ENCODE results near the gene ELP5. TPM values are rescaled to one million over a fixed set of nuclear protein-coding genes. Genes with fewer than 3 reads are reported as not detected.

The ELP5 gene
- total RNA-seq, 1 experiment from 2014 or later = 30.0 TPM

GRCh38 chr17:7282752-7283321 is 30.8 kb downstream of the ELP5 start:
- DNase-seq (ENCODE audit: low spot score) = no peak

GRCh38 chr17:7283471-7284216 is 31.6 kb downstream of the ELP5 start:
- no peak for DNase-seq (ENCODE audit: low spot score)

- DNase-seq (ENCODE audit: low spot score) = no peak
Observed at GRCh38 chr17:7284911-7285310, 32.9 kb downstream of the ELP5 start.

- no peak for DNase-seq (ENCODE audit: low spot score)
Observed at GRCh38 chr17:7285679-7286078, 33.7 kb downstream of the ELP5 start.

- DNase-seq (ENCODE audit: low spot score) = no peak
Observed at GRCh38 chr17:7289256-7290032, 37.4 kb downstream of the ELP5 start.

GRCh38 chr17:7290166-7290565 is 38.2 kb downstream of the ELP5 start:
- no peak for DNase-seq (ENCODE audit: low spot score)

- DNase-seq (ENCODE audit: low spot score) = no peak
Observed at GRCh38 chr17:7290685-7291084, 38.7 kb downstream of the ELP5 start.

- DNase-seq (ENCODE audit: low spot score) = no peak
Observed at GRCh38 chr17:7292194-7292593, 40.2 kb downstream of the ELP5 start.

- DNase-seq (ENCODE audit: low spot score) = no peak
Observed at GRCh38 chr17:7292729-7293128, 40.7 kb downstream of the ELP5 start.

- DNase-seq (ENCODE audit: low spot score) = no peak
Observed at GRCh38 chr17:7293159-7293558, 41.1 kb downstream of the ELP5 start.

- DNase-seq (ENCODE audit: low spot score) = no peak
Observed at GRCh38 chr17:7293816-7294613, 42.0 kb downstream of the ELP5 start.

- DNase-seq (ENCODE audit: low spot score) = no peak
Observed at GRCh38 chr17:7294614-7295153, 42.7 kb downstream of the ELP5 start, which contains the start of gene YBX2. YBX2 (minus strand) TSS chr17:7294639; CDS start chr17:7294500, 139 bp downstream.

GRCh38 chr17:7295230-7296180 is 43.5 kb downstream of the ELP5 start:
- DNase-seq (ENCODE audit: low spot score) = no peak

- peak; percentile 59 for DNase-seq (ENCODE audit: low spot score)
Observed at GRCh38 chr17:7296189-7296861, 44.3 kb downstream of the ELP5 start.

GRCh38 chr17:7304179-7304578 is 52.2 kb downstream of the ELP5 start:
- no peak for DNase-seq (ENCODE audit: low spot score)

GRCh38 chr17:7306911-7307685 is 55.1 kb downstream of the ELP5 start, which contains the start of gene EIF5A:
EIF5A (plus strand) TSS chr17:7307628; CDS start chr17:7309636, 2,008 bp downstream.
- DNase-seq (ENCODE audit: low spot score) = peak; percentile 98

GRCh38 chr17:7307686-7308624 is 55.9 kb downstream of the ELP5 start:
- no peak for DNase-seq (ENCODE audit: low spot score)

Data from H4 (cell line).